H9 (cell line): ENCODE data around the gene IGFL2. TPM values are rescaled to one million over a fixed set of nuclear protein-coding genes. Genes with fewer than 3 reads are reported as not detected.
"Not testable (repeated sequence)": the region's sequence is repeated elsewhere in the genome, so short reads cannot be mapped to it uniquely, and the experiment has no call there.

Experiments
- DNase-seq: peaks from one replicate; pipeline ENCODE4 v3.0.0-alpha.2; 2017
- H2AFZ ChIP-seq: one replicate; pipeline ENCODE4 v1.6.1; 2013; ENCODE audit warnings: mild to moderate bottlenecking, low read length, control low read depth, moderate library complexity
- H2AK5ac ChIP-seq: 2 replicates; pipeline ENCODE4 v1.6.1; 2013; ENCODE audit warnings: low read length, control low read depth, mixed read lengths; ENCODE audit not compliant: insufficient read length
- H2BK120ac ChIP-seq: one replicate; pipeline ENCODE4 v1.6.1; 2013; ENCODE audit warnings: low read depth, mild to moderate bottlenecking, low read length, control low read depth, inconsistent platforms; ENCODE audit not compliant: poor library complexity, severe bottlenecking
- H2BK12ac ChIP-seq: 2 replicates; pipeline ENCODE4 v1.6.1; 2013; ENCODE audit warnings: low read length, control low read depth, mixed read lengths, low read depth; ENCODE audit not compliant: insufficient read length
- H2BK15ac ChIP-seq: 2 replicates; pipeline ENCODE4 v1.6.1; 2013; ENCODE audit warnings: low read depth, low read length, control low read depth
- H2BK20ac ChIP-seq: one replicate; pipeline ENCODE4 v1.6.1; 2013; ENCODE audit warnings: low read depth, mild to moderate bottlenecking, low read length, control low read depth, inconsistent platforms; ENCODE audit not compliant: poor library complexity, severe bottlenecking
- H2BK5ac ChIP-seq: 2 replicates; pipeline ENCODE4 v1.6.1; 2013; ENCODE audit warnings: low read length, control low read depth, mixed read lengths; ENCODE audit not compliant: insufficient read length
- H3K14ac ChIP-seq: 2 replicates; pipeline ENCODE4 v1.6.1; 2013; ENCODE audit warnings: low read length, control low read depth; ENCODE audit not compliant: insufficient read depth
- H3K18ac ChIP-seq: 2 replicates; pipeline ENCODE4 v1.6.1; 2013; ENCODE audit warnings: low read depth, mild to moderate bottlenecking, mixed read lengths, low read length, control low read depth; ENCODE audit not compliant: insufficient read length
- H3K23ac ChIP-seq: 2 replicates; pipeline ENCODE4 v1.6.1; 2013; ENCODE audit warnings: low read length, control low read depth, mixed read lengths, low read depth; ENCODE audit not compliant: insufficient read length
- H3K23me2 ChIP-seq: 2 replicates; pipeline ENCODE4 v1.6.1; 2013; ENCODE audit warnings: low read depth, mild to moderate bottlenecking, mixed read lengths, low read length, control low read depth; ENCODE audit not compliant: insufficient read length, poor library complexity, severe bottlenecking
- H3K27ac ChIP-seq: 2 replicates; pipeline ENCODE4 v1.5.1; 2013; ENCODE audit warnings: low read length, control low read depth, mixed read lengths, low read depth; ENCODE audit not compliant: insufficient read length
- H3K27me3 ChIP-seq: 2 replicates; pipeline ENCODE4 v1.6.1; 2013; ENCODE audit warnings: low read length, control low read depth, inconsistent platforms; ENCODE audit not compliant: insufficient read depth
- H3K4ac ChIP-seq: 2 replicates; pipeline ENCODE4 v1.6.1; 2013; ENCODE audit warnings: low read depth, mild to moderate bottlenecking, control low read depth, inconsistent platforms, low read length, moderate library complexity
- H3K4me1 ChIP-seq: 2 replicates; pipeline ENCODE4 v1.6.1; 2013; ENCODE audit warnings: low read length, control low read depth, inconsistent platforms; ENCODE audit not compliant: insufficient read depth
- H3K4me2 ChIP-seq: 2 replicates; pipeline ENCODE4 v1.6.1; 2013; ENCODE audit warnings: low read length, control low read depth, mixed read lengths; ENCODE audit not compliant: insufficient read length, insufficient read depth
- H3K56ac ChIP-seq: 2 replicates; pipeline ENCODE4 v1.6.1; 2013; ENCODE audit warnings: low read depth, mild to moderate bottlenecking, mixed read lengths, low read length, control low read depth; ENCODE audit not compliant: insufficient read length
- H3K79me1 ChIP-seq: 2 replicates; pipeline ENCODE4 v1.6.1; 2013; ENCODE audit warnings: low read depth, mild to moderate bottlenecking, moderate library complexity, low read length, control low read depth, inconsistent platforms; ENCODE audit not compliant: insufficient read depth, poor library complexity, severe bottlenecking
- H3K79me2 ChIP-seq: 2 replicates; pipeline ENCODE4 v1.6.1; 2013; ENCODE audit warnings: low read length, control low read depth, inconsistent platforms; ENCODE audit not compliant: insufficient read depth
- H3K9ac ChIP-seq: 2 replicates; pipeline ENCODE4 v1.6.1; 2013; ENCODE audit warnings: low read length, control low read depth, mixed read lengths; ENCODE audit not compliant: insufficient read length; ENCODE audit errors: extremely low read depth
- H3K9me3 ChIP-seq: one replicate; pipeline ENCODE4 v1.6.1; 2013; ENCODE audit warnings: low read depth, low read length, inconsistent platforms; ENCODE audit not compliant: control insufficient read depth
- H3T11ph ChIP-seq: one replicate; pipeline ENCODE4 v1.6.1; 2013; ENCODE audit warnings: mild to moderate bottlenecking, low read length, control low read depth, inconsistent platforms
- H4K20me1 ChIP-seq: one replicate; pipeline ENCODE4 v1.6.1; 2013; ENCODE audit not compliant: control insufficient read depth, insufficient read length, insufficient read depth
- H4K5ac ChIP-seq: 2 replicates; pipeline ENCODE4 v1.6.1; 2013; ENCODE audit warnings: low read depth, mild to moderate bottlenecking, mixed read lengths, low read length, control low read depth; ENCODE audit not compliant: insufficient read length
- H4K8ac ChIP-seq: replicated peaks from 2 replicates; pipeline ENCODE4 v1.6.1; 2013; ENCODE audit warnings: low read length, control low read depth, mixed read lengths, low read depth; ENCODE audit not compliant: insufficient read length
- H4K91ac ChIP-seq: 2 replicates; pipeline ENCODE4 v1.6.1; 2013; ENCODE audit warnings: low read depth, mild to moderate bottlenecking, moderate library complexity, mixed read lengths, low read length, control low read depth; ENCODE audit not compliant: insufficient read length
- H3K27ac Mint-ChIP-seq, 3 experiments: 2 replicates in 2 of 3; 3 replicates in 1 of 3; pipeline ENCODE4 v1.8.0; 2020 to 2021; ENCODE audit warnings: mixed read lengths in 3 of 3, mild to moderate bottlenecking in 1 of 3, moderate library complexity in 1 of 3
- H3K27me3 Mint-ChIP-seq: 2 replicates; pipeline ENCODE4 v1.8.0; 2021; ENCODE audit warnings: low read depth, mild to moderate bottlenecking, moderate library complexity, mixed read lengths
- H3K36me3 Mint-ChIP-seq, 3 experiments: 2 replicates in 2 of 3; 3 replicates in 1 of 3; pipeline ENCODE4 v1.8.0; 2020 to 2021; ENCODE audit warnings: low read depth in 3 of 3, mixed read lengths in 3 of 3; ENCODE audit not compliant: insufficient read depth in 1 of 3
- H3K4me1 Mint-ChIP-seq, 2 experiments: 2 replicates each; pipeline ENCODE4 v1.8.0; 2020; ENCODE audit warnings: mixed read lengths in 2 of 2
- H3K4me3 Mint-ChIP-seq, 2 experiments: 2 replicates in 1 of 2; 3 replicates in 1 of 2; pipeline ENCODE4 v1.8.0; 2020 to 2021; ENCODE audit warnings: mild to moderate bottlenecking in 2 of 2, mixed read lengths in 2 of 2, moderate library complexity in 1 of 2
- H3K9me3 Mint-ChIP-seq, 2 experiments: 2 replicates in 1 of 2; 3 replicates in 1 of 2; pipeline ENCODE4 v1.8.0; 2020; ENCODE audit warnings: mild to moderate bottlenecking in 2 of 2, mixed read lengths in 2 of 2, moderate library complexity in 1 of 2
- WGBS: extraction: QIAGEN DNeasy Blood & Tissue Kit; methylation state at CpG from one replicate; pipeline ENCODE4 v1.1.7; 2013; ENCODE audit warnings: missing lambda C conversion rate, low lambda C conversion rate, mixed read lengths; ENCODE audit not compliant: insufficient read length; ENCODE audit errors: extremely low coverage; 5-methylcytosine and 5-hydroxymethylcytosine counted together
- total RNA-seq: library from RNA; stranded (reverse); gene quantifications from 2 replicates; pipeline ENCODE4 v1.2.1, GENCODE V29; 2021
- TF ChIP-seq, protein P1 (sequence below): fragments of 200-600 bp; sonication (generic); conservative IDR thresholded peaks from 3 replicates; pipeline ENCODE4 v1.8.0; 2021; ENCODE audit warnings: antibody characterized with exemption, mild to moderate bottlenecking

The IGFL2 gene
- total RNA-seq, 1 experiment from 2014 or later, result not detected

DNA sequence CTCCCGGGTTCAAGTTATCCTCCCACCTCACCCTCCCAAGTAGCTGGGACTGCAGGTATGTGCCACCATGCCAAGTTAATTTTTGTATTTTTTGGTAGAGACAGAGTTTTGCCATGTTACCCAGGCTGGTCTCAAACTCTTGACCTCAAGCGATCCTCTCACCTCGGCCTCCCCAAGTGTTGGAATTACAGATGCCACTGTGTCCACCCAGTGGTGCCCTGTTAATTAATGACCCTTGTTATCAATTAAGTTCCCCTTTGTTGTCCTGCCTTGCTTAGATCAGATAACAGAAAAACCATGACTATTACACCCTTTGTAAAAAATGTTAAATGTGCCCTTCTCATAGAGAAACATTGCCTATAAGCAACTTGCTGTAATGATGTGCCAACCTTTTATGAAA, 47.1 kb downstream of the IGFL2 start:
- H3K14ac ChIP-seq, result no peak overlapping the region
- no peak overlapping the region for H4K5ac ChIP-seq
- no peak overlapping the region for H3T11ph ChIP-seq
- H3K18ac ChIP-seq, result no peak overlapping the region
- H4K8ac ChIP-seq, result no peak overlapping the region
- no peaks in the 10 kb centered on the region for H3K27me3 ChIP-seq
- H3K4me1 ChIP-seq, result no peaks in the 10 kb centered on the region
- H2BK12ac ChIP-seq, result no peak overlapping the region
- H3K36me3 Mint-ChIP-seq, result no peaks in the 10 kb centered on the region
- no peak overlapping the region for H2AFZ ChIP-seq
- no peaks in the 10 kb centered on the region for H3K79me2 ChIP-seq
- no peak overlapping the region for H3K27ac ChIP-seq
- no peaks in the 10 kb centered on the region for H3K9me3 ChIP-seq
- no peaks in the 10 kb centered on the region for H4K20me1 ChIP-seq
- no peak overlapping the region for H3K9ac ChIP-seq
- no peak overlapping the region for H2BK20ac ChIP-seq
- H3K4ac ChIP-seq, result no peak overlapping the region
- peaks cover 0 to 5% of the 10 kb centered on the region in 2 experiments; a peak in 2 of 4 replicates for H3K4me1 Mint-ChIP-seq
- no peaks in the 10 kb centered on the region for H3K23me2 ChIP-seq
- H2BK5ac ChIP-seq, result no peak overlapping the region
- H3K9me3 Mint-ChIP-seq, result no peaks in the 10 kb centered on the region
- peaks cover 6% of the 10 kb centered on the region; the same call in 1 of the 2 replicates for H3K27me3 Mint-ChIP-seq
- H4K91ac ChIP-seq, result no peak overlapping the region
- WGBS, result no CpG with 5 or more reads among the region's 3 CpGs
- TF ChIP-seq, protein P1, sequence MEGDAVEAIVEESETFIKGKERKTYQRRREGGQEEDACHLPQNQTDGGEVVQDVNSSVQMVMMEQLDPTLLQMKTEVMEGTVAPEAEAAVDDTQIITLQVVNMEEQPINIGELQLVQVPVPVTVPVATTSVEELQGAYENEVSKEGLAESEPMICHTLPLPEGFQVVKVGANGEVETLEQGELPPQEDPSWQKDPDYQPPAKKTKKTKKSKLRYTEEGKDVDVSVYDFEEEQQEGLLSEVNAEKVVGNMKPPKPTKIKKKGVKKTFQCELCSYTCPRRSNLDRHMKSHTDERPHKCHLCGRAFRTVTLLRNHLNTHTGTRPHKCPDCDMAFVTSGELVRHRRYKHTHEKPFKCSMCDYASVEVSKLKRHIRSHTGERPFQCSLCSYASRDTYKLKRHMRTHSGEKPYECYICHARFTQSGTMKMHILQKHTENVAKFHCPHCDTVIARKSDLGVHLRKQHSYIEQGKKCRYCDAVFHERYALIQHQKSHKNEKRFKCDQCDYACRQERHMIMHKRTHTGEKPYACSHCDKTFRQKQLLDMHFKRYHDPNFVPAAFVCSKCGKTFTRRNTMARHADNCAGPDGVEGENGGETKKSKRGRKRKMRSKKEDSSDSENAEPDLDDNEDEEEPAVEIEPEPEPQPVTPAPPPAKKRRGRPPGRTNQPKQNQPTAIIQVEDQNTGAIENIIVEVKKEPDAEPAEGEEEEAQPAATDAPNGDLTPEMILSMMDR, result no peak
- no peak overlapping the region for H2AK5ac ChIP-seq
- no peak for DNase-seq
- no peak overlapping the region for H3K4me2 ChIP-seq
- H3K23ac ChIP-seq, result no peak overlapping the region
- no peak overlapping the region for H3K56ac ChIP-seq
- H3K4me3 Mint-ChIP-seq, result no peak overlapping the region
- no peak overlapping the region; a peak in 1 of 7 replicates for H3K27ac Mint-ChIP-seq
- no peak overlapping the region for H2BK15ac ChIP-seq
- H3K79me1 ChIP-seq, result no peaks in the 10 kb centered on the region
- no peak overlapping the region for H2BK120ac ChIP-seq

DNA sequence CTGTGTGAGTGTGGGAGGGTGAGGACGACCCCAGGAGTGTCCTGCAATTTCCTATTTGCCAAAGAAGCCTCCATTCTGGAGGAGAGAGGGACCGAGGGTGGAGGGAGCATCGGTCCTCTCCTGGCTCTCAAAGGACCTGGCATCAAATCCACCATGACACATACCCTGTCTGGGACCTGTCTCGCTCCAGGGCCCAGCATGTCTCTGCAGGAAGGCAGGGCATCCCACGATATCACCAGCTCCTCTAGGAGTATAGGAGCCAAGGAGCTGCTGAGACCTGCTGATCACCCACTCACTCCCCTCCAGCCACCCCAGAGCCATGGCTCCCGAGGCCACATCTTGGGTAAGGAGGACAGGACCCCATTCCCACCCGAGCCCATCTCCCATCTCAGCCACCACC, 47.9 kb downstream of the IGFL2 start:
- not testable (repeated sequence) for H3K18ac ChIP-seq, H3K9me3 ChIP-seq, H4K5ac ChIP-seq, H2BK120ac ChIP-seq, H3K14ac ChIP-seq, H2BK15ac ChIP-seq, H4K20me1 ChIP-seq, H3K4me2 ChIP-seq, H2AFZ ChIP-seq, H3K27me3 ChIP-seq, DNase-seq, H3K4me3 Mint-ChIP-seq, H2AK5ac ChIP-seq, H2BK20ac ChIP-seq, H2BK5ac ChIP-seq, H3K23ac ChIP-seq, H2BK12ac ChIP-seq, H3K9ac ChIP-seq, H4K8ac ChIP-seq, H3K79me1 ChIP-seq, H3K23me2 ChIP-seq, H3K27ac Mint-ChIP-seq, H3K9me3 Mint-ChIP-seq, H3K27ac ChIP-seq, H3K4me1 Mint-ChIP-seq, H3K27me3 Mint-ChIP-seq, H3K4me1 ChIP-seq, H3T11ph ChIP-seq, H3K79me2 ChIP-seq, H4K91ac ChIP-seq, H3K56ac ChIP-seq, H3K4ac ChIP-seq, H3K36me3 Mint-ChIP-seq
- no CpG with 5 or more reads among the region's 7 CpGs for WGBS
